ENCODE data around the gene HS6ST3.

Gene HS6ST3

GRCh38 chr13:96533408-96533807, 443.5 kb downstream of the HS6ST3 start:
- H3K9me3 Mint-ChIP-seq = peaks cover 3% of the 10 kb centered on the region
- H3K27me3 Mint-ChIP-seq = no peaks in the 10 kb centered on the region
- no peak for ATAC-seq
- H3K36me3 Mint-ChIP-seq = no peaks in the 10 kb centered on the region
- H3K4me1 Mint-ChIP-seq = no peaks in the 10 kb centered on the region
- H3K4me3 Mint-ChIP-seq = no peak overlapping the region
- no peak overlapping the region for H3K27ac Mint-ChIP-seq

- Mint-ChIP-seq H3K9me3 (peaks cover 3% of the 10 kb centered on the region), H3K4me1 (no peaks in the 10 kb centered on the region), H3K27me3 (no peaks in the 10 kb centered on the region), H3K36me3 (no peaks in the 10 kb centered on the region), H3K4me3 (no peak overlapping the region), H3K27ac (no peak overlapping the region)
- ATAC-seq = no peak
These were observed 449.9 kb downstream of the HS6ST3 start for GRCh38 chr13:96539791-96540190.

- ATAC-seq = no peak
- no peaks in the 10 kb centered on the region for H3K4me1 Mint-ChIP-seq
- no peak overlapping the region for H3K27ac Mint-ChIP-seq
- H3K4me3 Mint-ChIP-seq = no peak overlapping the region
- no peaks in the 10 kb centered on the region for H3K36me3 Mint-ChIP-seq
- H3K9me3 Mint-ChIP-seq = peaks cover 3% of the 10 kb centered on the region
- H3K27me3 Mint-ChIP-seq = no peaks in the 10 kb centered on the region
These were observed 450.8 kb downstream of the HS6ST3 start for GRCh38 chr13:96540670-96541069.

- H3K27ac Mint-ChIP-seq = no peak overlapping the region
- H3K9me3 Mint-ChIP-seq = no peaks in the 10 kb centered on the region
- H3K4me1 Mint-ChIP-seq = no peaks in the 10 kb centered on the region
- no peaks in the 10 kb centered on the region for H3K36me3 Mint-ChIP-seq
- no peaks in the 10 kb centered on the region for H3K27me3 Mint-ChIP-seq
- no peak overlapping the region for H3K4me3 Mint-ChIP-seq
- no peak for ATAC-seq
These were observed 453.1 kb downstream of the HS6ST3 start for GRCh38 chr13:96542986-96543385.

GRCh38 chr13:96544957-96545356, 455.1 kb downstream of the HS6ST3 start:
- Mint-ChIP-seq H3K4me3 (no peak overlapping the region), H3K27ac (no peak overlapping the region), H3K36me3 (no peaks in the 10 kb centered on the region), H3K9me3 (peaks cover 4% of the 10 kb centered on the region), H3K27me3 (no peaks in the 10 kb centered on the region), H3K4me1 (no peaks in the 10 kb centered on the region)
- no peak for ATAC-seq

- Mint-ChIP-seq H3K36me3 (no peaks in the 10 kb centered on the region), H3K27me3 (no peaks in the 10 kb centered on the region), H3K27ac (no peak overlapping the region), H3K4me3 (no peak overlapping the region), H3K9me3 (peaks cover 4% of the 10 kb centered on the region), H3K4me1 (no peaks in the 10 kb centered on the region)
- no peak for ATAC-seq
These were observed 456.6 kb downstream of the HS6ST3 start for GRCh38 chr13:96546463-96546862.

- Mint-ChIP-seq H3K9me3 (peaks cover 7% of the 10 kb centered on the region), H3K4me3 (no peak overlapping the region), H3K4me1 (no peaks in the 10 kb centered on the region), H3K27ac (no peak overlapping the region), H3K36me3 (no peaks in the 10 kb centered on the region), H3K27me3 (no peaks in the 10 kb centered on the region)
- no peak for ATAC-seq
These were observed 461.6 kb downstream of the HS6ST3 start for GRCh38 chr13:96551546-96551945.

- no peak for ATAC-seq
- Mint-ChIP-seq H3K27me3 (no peaks in the 10 kb centered on the region), H3K4me3 (no peak overlapping the region), H3K4me1 (no peaks in the 10 kb centered on the region), H3K27ac (no peak overlapping the region), H3K9me3 (peaks cover 7% of the 10 kb centered on the region), H3K36me3 (no peaks in the 10 kb centered on the region)
These were observed 462.7 kb downstream of the HS6ST3 start for GRCh38 chr13:96552559-96552958.

- Mint-ChIP-seq H3K27me3 (no peaks in the 10 kb centered on the region), H3K36me3 (no peaks in the 10 kb centered on the region), H3K27ac (no peak overlapping the region), H3K4me1 (no peaks in the 10 kb centered on the region), H3K4me3 (no peak overlapping the region), H3K9me3 (peaks cover 3% of the 10 kb centered on the region)
- ATAC-seq = no peak
These were observed 463.9 kb downstream of the HS6ST3 start for GRCh38 chr13:96553796-96554195.

- Mint-ChIP-seq H3K27me3 (no peaks in the 10 kb centered on the region), H3K4me1 (no peaks in the 10 kb centered on the region), H3K27ac (no peak overlapping the region), H3K9me3 (no peaks in the 10 kb centered on the region), H3K4me3 (no peak overlapping the region), H3K36me3 (no peaks in the 10 kb centered on the region)
- no peak for ATAC-seq
These were observed 483.7 kb downstream of the HS6ST3 start for GRCh38 chr13:96573563-96573962.

- Mint-ChIP-seq H3K27ac (no peak overlapping the region), H3K4me1 (no peaks in the 10 kb centered on the region), H3K36me3 (no peaks in the 10 kb centered on the region), H3K4me3 (no peak overlapping the region), H3K9me3 (no peaks in the 10 kb centered on the region), H3K27me3 (no peaks in the 10 kb centered on the region)
- ATAC-seq = no peak
These were observed 485.8 kb downstream of the HS6ST3 start for GRCh38 chr13:96575423-96576320.

- Mint-ChIP-seq H3K4me1 (no peaks in the 10 kb centered on the region), H3K36me3 (no peaks in the 10 kb centered on the region), H3K9me3 (peaks cover 10% of the 10 kb centered on the region)
These were observed 491.8 kb downstream of the HS6ST3 start for GRCh38 chr13:96581741-96582140.

GRCh38 chr13:96615252-96615651, 525.3 kb downstream of the HS6ST3 start:
- Mint-ChIP-seq H3K36me3 (no peaks in the 10 kb centered on the region), H3K4me1 (no peaks in the 10 kb centered on the region), H3K4me3 (no peak overlapping the region), H3K9me3 (peaks cover 10% of the 10 kb centered on the region), H3K27ac (no peak overlapping the region), H3K27me3 (no peaks in the 10 kb centered on the region)
- ATAC-seq = no peak

More at GRCh38 chr13:96581741-96582140, 491.8 kb downstream of the HS6ST3 start:
- Mint-ChIP-seq H3K27ac (no peak overlapping the region), H3K27me3 (no peaks in the 10 kb centered on the region), H3K4me3 (no peak overlapping the region)
- no peak for ATAC-seq

GRCh38 chr13:96617528-96617927, 527.6 kb downstream of the HS6ST3 start:
- no peak for ATAC-seq
- Mint-ChIP-seq H3K36me3 (no peaks in the 10 kb centered on the region), H3K4me3 (no peak overlapping the region), H3K4me1 (no peaks in the 10 kb centered on the region), H3K9me3 (peaks cover 9% of the 10 kb centered on the region), H3K27ac (no peak overlapping the region), H3K27me3 (no peaks in the 10 kb centered on the region)

GRCh38 chr13:96621634-96622183, 531.8 kb downstream of the HS6ST3 start:
- Mint-ChIP-seq H3K4me3 (no peak overlapping the region), H3K27me3 (no peaks in the 10 kb centered on the region), H3K36me3 (no peaks in the 10 kb centered on the region), H3K9me3 (no peaks in the 10 kb centered on the region), H3K4me1 (no peaks in the 10 kb centered on the region), H3K27ac (no peak overlapping the region)
- no peak for ATAC-seq

- Mint-ChIP-seq H3K9me3 (no peaks in the 10 kb centered on the region), H3K27me3 (no peaks in the 10 kb centered on the region), H3K36me3 (no peaks in the 10 kb centered on the region), H3K4me1 (no peaks in the 10 kb centered on the region), H3K27ac (no peak overlapping the region), H3K4me3 (no peak overlapping the region)
- no peak for ATAC-seq
These were observed 539.4 kb downstream of the HS6ST3 start for GRCh38 chr13:96629331-96629730.

All from stimulated activated memory B cell treated with anti-CD40 and anti-IgM and Interleukin-4, amounts not matched to agents 10 μg/mL and 1 μg/mL and 100 μg/mL, for 72 hours (primary cell).